Right ventricle myocardium superior (tissue), 1 donor: Measurements from ENCODE around the gene SETMAR. TPM values are rescaled to one million over a fixed set of nuclear protein-coding genes. Genes with fewer than 3 reads are reported as not detected.

Experiments
- total RNA-seq: library from RNA; stranded (reverse); fragmentation: NEBNext Ultra II Directional; extraction: Animal tissue kit (Norgen Biotek cat#: 25700); gene quantifications from one replicate; pipeline ENCODE4 v1.2.1, GENCODE V29; 2021
- donor health status: DM: no; HTN: yes; CAD: no; lungs with severe emphysema.

SETMAR gene
- total RNA-seq, 1 donor from 2014 or later = 15.4 TPM

Other genes with a start within 250 kb of the SETMAR start
- gene SUMF1, start 163.9 kb downstream of the SETMAR start, total RNA-seq = 7.6 TPM
- 17.1 TPM for gene ITPR1, start 190.0 kb downstream of the SETMAR start, total RNA-seq